ENCODE data around the gene TBX2.

Gene TBX2

GRCh38 chr17:61376931-61377838 is 22.5 kb upstream of the TBX2 start:
- in situ Hi-C loops (cut with HindIII; ENCODE audit: low pct_unique_long_range_greater_than_20kb, low sequenced_read_pairs): no loop called here
- no peak for DNase-seq (ENCODE audit: low read depth in 1 of 2, low spot score in 1 of 2)
- TF ChIP-seq JUND (IDR thresholded peaks at IDR 0.05; ENCODE audit: low read depth): no peak

- TF ChIP-seq JUND (IDR thresholded peaks at IDR 0.05; ENCODE audit: low read depth): no peak
- in situ Hi-C loops (cut with HindIII; ENCODE audit: low pct_unique_long_range_greater_than_20kb, low sequenced_read_pairs): no loop called here
- no peak for DNase-seq (ENCODE audit: low read depth in 1 of 2, low spot score in 1 of 2)
Observed at GRCh38 chr17:61378658-61379456, 20.8 kb upstream of the TBX2 start.

DNA sequence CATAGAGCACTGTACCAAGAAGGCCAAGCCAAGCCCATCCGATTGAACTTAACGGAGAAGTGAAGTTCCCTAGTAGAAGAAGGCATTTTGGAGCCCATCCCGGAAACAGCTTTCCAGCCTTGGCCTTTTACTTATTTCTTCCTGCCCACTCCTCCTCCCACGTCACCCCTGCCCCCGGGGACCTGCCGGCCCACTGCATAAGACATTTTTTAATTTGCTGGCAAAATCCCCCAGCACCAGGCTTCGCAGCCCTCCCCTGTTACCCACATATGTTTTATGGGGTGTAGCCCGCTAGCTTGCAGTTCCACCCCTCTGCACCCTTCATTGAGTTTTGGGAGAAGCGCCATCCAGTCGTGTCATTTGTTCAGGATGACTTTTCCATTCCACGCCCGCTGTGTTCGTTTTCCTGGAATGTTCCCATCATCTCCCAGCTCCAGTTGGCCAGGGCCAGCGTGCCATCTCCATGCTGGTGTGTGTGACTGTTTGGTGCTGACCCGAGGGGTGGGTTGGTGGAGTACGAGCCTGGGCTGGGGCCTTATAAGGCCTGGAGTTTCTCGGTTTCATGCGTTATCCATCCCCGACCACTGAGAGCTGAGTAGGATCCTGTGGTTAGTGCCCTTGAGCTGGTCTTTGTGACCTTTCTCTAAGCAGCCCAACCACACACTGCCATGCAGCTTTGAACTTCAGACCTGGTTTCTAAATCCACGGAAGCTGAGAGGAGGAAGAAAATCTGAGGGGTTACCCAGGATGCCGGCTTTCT is 20.0 kb upstream of the TBX2 start:
- in situ Hi-C loops (cut with HindIII; ENCODE audit: low pct_unique_long_range_greater_than_20kb, low sequenced_read_pairs): no loop called here
- no peak for TF ChIP-seq JUND (IDR thresholded peaks at IDR 0.05; ENCODE audit: low read depth)

DNA sequence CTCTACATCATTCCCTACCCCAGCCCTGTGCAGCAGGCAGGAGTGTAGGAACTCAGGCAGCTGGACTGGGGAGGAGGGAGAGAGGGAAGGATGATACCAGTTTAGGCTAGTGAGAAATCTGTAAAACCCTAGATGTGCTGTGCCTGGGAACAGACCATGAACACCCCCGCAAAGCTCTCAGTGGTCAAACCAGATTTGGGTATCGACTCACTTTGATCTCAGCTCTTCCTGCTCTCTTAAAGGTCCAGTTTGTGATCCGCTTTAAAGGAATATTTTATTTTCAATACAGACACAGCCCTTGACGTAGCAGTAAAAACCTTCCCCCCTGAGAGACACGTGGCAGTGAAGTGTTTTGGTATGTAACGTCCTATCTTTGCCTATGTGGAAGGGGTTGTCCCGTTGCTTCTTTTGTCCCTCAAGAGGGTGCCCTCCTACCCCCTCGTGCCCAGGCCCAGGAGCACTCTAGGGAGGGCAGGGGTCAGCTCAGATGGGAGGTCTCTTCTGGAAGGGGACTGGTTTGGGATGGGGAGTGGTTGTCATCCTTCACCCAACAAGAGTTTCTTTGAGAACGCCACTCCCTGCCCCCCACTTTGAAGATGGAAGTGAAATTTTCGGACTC is 19.3 kb upstream of the TBX2 start:
- no peak for TF ChIP-seq JUND (IDR thresholded peaks at IDR 0.05; ENCODE audit: low read depth)
- DNase-seq (ENCODE audit: low read depth in 1 of 2, low spot score in 1 of 2): no peak
- in situ Hi-C loops (cut with HindIII; ENCODE audit: low pct_unique_long_range_greater_than_20kb, low sequenced_read_pairs): no loop called here

More for the DNA sequence above, 20.0 kb upstream of the TBX2 start:
- DNase-seq (ENCODE audit: low read depth in 1 of 2, low spot score in 1 of 2): no peak

GRCh38 chr17:61380836-61381525 is 18.7 kb upstream of the TBX2 start:
- DNase-seq (ENCODE audit: low read depth in 1 of 2, low spot score in 1 of 2): no peak
- in situ Hi-C loops (cut with HindIII; ENCODE audit: low pct_unique_long_range_greater_than_20kb, low sequenced_read_pairs): no loop called here
- TF ChIP-seq JUND (IDR thresholded peaks at IDR 0.05; ENCODE audit: low read depth): no peak

DNA sequence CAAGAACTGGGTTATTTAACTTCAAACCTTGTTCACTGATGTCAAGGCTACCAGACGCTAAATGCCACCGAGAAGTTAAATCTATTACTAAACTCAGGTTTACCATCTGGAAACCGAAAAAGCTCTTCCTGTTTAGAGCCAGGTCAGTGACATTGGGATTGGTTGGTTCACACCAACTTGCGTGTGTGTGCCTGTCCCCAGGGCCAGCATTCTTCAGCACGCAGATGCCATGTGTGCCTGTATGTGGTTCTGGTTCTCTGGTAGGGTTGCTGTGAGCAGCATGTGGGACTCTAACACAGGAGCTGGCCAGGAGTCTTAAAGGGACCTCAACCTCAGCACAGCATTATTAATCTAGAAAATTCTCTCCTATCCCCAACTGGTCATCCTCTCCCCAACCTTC is 18.1 kb upstream of the TBX2 start:
- DNase-seq (ENCODE audit: low read depth in 1 of 2, low spot score in 1 of 2): no peak
- in situ Hi-C loops (cut with HindIII; ENCODE audit: low pct_unique_long_range_greater_than_20kb, low sequenced_read_pairs): no loop called here

GRCh38 chr17:61382796-61383688 is 16.6 kb upstream of the TBX2 start:
- in situ Hi-C loops (cut with HindIII; ENCODE audit: low pct_unique_long_range_greater_than_20kb, low sequenced_read_pairs): no loop called here
- TF ChIP-seq JUND (IDR thresholded peaks at IDR 0.05; ENCODE audit: low read depth): no peak

More for the DNA sequence above, 18.1 kb upstream of the TBX2 start:
- TF ChIP-seq JUND (IDR thresholded peaks at IDR 0.05; ENCODE audit: low read depth): no peak

GRCh38 chr17:61383689-61384201 is 15.9 kb upstream of the TBX2 start:
- in situ Hi-C loops (cut with HindIII; ENCODE audit: low pct_unique_long_range_greater_than_20kb, low sequenced_read_pairs): no loop called here
- no peak for TF ChIP-seq JUND (IDR thresholded peaks at IDR 0.05; ENCODE audit: low read depth)
- no peak for DNase-seq (ENCODE audit: low read depth in 1 of 2, low spot score in 1 of 2)

More at GRCh38 chr17:61382796-61383688, 16.6 kb upstream of the TBX2 start:
- no peak for DNase-seq (ENCODE audit: low read depth in 1 of 2, low spot score in 1 of 2)

- no peak for DNase-seq (ENCODE audit: low read depth in 1 of 2, low spot score in 1 of 2)
- no peak for TF ChIP-seq JUND (IDR thresholded peaks at IDR 0.05; ENCODE audit: low read depth)
- in situ Hi-C loops (cut with HindIII; ENCODE audit: low pct_unique_long_range_greater_than_20kb, low sequenced_read_pairs): no loop called here
Observed at GRCh38 chr17:61384354-61384691, 15.3 kb upstream of the TBX2 start.

GRCh38 chr17:61384692-61385576 is 14.7 kb upstream of the TBX2 start:
- TF ChIP-seq JUND (IDR thresholded peaks at IDR 0.05; ENCODE audit: low read depth): no peak
- no peak for DNase-seq (ENCODE audit: low read depth in 1 of 2, low spot score in 1 of 2)
- in situ Hi-C loops (cut with HindIII; ENCODE audit: low pct_unique_long_range_greater_than_20kb, low sequenced_read_pairs): no loop called here
